HG02798 (cell line): ENCODE data around the gene PRMT1.
"Not testable (repeated sequence)": the region's sequence is repeated elsewhere in the genome, so short reads cannot be mapped to it uniquely, and the experiment has no call there.

Source experiments
- ATAC-seq: cut with Tn5 transposase; IDR thresholded peaks from one replicate; pipeline ENCODE4 v1.9.1; 2021; ENCODE audit warnings: mild to moderate bottlenecking; ENCODE audit not compliant: unreplicated experiment, poor library complexity

Gene PRMT1

GRCh38 chr19:49713236-49713845 is 36.3 kb downstream of the PRMT1 start:
- ATAC-seq, result no peak

GRCh38 chr19:49716154-49716553 is 39.1 kb downstream of the PRMT1 start:
- ATAC-seq, result no peak

GRCh38 chr19:49718511-49718910 is 41.4 kb downstream of the PRMT1 start:
- ATAC-seq, result no peak

GRCh38 chr19:49718991-49719390 is 41.9 kb downstream of the PRMT1 start:
- ATAC-seq, result no peak

- ATAC-seq, result not testable (repeated sequence)
Observed at GRCh38 chr19:49719420-49719819, 42.3 kb downstream of the PRMT1 start.

- ATAC-seq, result no peak
Observed at GRCh38 chr19:49727217-49728030, 50.4 kb downstream of the PRMT1 start.

- ATAC-seq, result no peak
Observed at GRCh38 chr19:49730166-49730565, 53.1 kb downstream of the PRMT1 start.
